GM19324 (cell line): ENCODE measurements around the gene NCBP2L.
"Not testable (repeated sequence)": the region's sequence is repeated elsewhere in the genome, so short reads cannot be mapped to it uniquely, and the experiment has no call there.

ENCODE experiments used
- ATAC-seq: cut with Tn5 transposase; IDR thresholded peaks from one replicate; pipeline ENCODE4 v1.9.1; 2021; ENCODE audit warnings: mild to moderate bottlenecking, moderate library complexity; ENCODE audit not compliant: unreplicated experiment, low FRiP score

Gene NCBP2L

DNA sequence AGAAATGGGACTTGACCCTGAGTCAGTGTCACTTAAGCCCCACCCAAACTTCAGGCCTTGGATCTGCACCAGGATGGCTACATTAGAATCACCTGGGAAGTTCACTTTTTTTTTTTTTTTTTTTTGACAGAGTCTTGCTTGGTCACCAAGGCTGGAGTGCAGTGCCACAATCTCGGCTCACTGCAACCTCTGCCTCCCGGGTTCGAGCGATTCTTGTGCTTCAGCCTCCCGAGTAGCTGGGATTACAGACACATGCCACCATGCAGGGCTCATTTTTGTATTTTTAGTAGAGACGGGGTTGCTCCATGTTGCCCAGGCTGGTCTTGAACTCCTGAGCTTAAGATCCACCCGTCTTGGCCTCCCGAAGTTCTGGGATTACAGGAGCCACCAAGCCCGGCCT, 3.0 kb downstream of the NCBP2L start:
- ATAC-seq: no peak

DNA sequence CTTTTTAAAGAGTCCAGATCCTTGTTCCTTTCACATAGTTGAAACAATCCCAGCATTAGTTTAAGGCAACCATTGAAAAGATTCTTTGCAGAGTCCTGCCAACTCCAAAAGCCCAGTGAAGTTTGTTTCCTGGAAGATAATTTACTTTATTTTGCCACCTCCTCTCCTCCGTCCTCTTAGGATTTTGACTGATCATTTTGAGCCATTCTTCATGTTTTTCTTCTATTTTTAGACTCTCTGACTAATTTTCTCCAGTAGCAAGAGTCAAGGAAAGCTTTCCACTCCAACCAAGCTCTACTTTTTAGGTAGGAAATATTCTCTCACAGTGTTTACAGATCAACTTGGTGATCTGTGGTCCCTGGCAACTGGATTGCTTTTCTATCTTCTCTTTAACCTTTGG, 10.3 kb downstream of the NCBP2L start:
- ATAC-seq: no peak

DNA sequence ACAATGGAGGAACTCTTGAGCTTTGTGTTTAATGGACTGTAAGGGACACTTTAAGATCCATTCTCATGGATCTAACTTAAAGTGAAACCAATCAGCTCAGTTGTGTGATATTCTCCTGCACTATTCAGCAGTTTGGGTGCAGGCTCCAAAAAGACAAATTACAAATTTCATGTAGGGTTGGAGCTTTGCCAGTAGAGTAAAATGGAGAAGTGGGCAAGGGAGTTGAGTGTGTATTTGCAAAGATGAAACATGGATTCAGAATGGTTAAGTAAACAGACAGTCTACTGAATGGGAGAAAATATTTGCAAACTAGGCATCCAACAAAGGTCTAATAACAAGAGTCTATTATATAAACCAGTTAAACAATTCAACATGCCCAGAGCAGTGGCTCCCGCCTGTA, 26.9 kb downstream of the NCBP2L start:
- ATAC-seq: no peak

DNA sequence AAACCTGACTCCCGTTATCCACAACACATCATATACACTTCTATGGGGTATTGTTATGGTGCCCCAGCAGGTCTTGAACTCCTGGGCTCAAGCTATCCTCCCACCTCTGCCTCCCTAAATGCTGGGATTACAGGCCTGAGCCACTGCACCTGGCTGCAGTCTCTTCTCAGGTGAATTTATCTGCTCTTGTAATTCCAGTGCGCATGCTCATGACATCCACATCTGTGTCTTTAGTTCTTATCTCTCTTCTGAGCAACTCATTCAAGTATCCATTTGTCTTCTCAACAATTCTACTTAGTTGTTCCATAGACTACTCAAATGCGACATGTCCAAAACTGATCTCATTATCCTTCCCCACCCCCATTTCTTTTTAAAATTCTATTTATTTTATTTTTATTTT, 27.6 kb downstream of the NCBP2L start:
- ATAC-seq: no peak

DNA sequence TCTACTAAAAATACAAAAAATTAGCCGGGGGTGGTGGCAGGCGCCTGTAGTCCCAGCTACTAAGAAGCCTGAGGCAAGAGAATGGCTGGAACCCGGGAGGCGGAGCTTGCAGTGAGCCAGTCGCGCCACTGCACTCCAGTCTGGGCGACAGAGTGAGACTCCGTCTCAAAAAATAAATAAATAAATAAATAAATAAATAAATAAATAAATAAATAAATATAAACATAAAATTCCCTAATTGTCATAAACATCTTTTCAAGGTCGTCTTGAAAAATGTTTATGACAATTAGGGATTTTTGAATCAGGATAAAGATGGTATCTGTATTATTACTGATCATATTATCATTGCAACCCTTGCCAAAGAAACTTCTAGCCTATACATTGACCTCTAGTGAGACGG, 32.5 kb downstream of the NCBP2L start:
- ATAC-seq: not testable (repeated sequence)

DNA sequence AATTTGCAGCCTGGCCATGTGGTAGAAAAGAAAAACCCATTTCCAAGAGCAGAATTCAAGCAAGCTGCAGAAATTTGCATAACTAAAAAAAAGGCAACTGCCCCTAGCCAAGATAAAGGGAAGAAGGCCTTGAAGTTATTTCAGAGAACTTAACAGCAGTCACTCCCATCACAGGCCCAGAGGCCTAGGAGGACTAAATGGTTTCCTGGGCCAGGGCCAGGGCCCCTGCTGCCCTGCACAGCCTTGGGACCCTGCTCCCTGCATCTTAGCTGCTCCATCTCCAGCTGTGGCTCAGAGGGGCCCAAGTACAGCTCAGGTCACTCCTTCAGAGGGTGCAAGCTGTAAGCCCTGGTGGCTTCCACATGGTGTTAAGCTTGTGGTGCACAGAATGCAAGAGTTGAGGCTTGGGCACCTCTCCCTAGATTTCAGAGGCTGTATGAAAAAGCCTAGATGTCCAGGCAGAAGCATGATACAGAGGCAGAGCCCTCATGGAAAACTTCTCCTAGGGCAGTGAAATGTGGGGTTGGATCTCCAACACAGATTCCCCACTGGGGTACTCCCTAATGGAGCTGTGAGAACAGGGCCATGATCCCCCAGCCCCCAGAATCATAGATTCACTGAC, 41.5 kb downstream of the NCBP2L start:
- no peak for ATAC-seq

DNA sequence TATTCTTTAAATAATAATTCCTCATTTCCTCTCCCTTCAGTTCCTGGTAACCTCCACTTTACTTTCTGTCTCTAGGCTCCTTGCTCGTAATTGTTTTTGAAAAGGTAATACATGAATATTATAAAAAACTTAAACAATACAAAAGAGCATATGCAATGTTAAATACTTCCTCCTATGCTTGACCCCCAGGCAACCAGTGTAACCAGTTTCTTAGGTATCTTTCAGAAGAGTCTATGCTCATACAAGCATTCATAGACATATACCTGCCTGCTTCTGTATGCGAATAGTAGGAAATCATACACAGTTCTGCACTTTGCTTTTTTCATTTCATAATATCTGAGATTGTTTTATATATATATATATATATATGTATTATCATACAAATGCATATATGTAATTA, 45.5 kb downstream of the NCBP2L start:
- no peak for ATAC-seq

DNA sequence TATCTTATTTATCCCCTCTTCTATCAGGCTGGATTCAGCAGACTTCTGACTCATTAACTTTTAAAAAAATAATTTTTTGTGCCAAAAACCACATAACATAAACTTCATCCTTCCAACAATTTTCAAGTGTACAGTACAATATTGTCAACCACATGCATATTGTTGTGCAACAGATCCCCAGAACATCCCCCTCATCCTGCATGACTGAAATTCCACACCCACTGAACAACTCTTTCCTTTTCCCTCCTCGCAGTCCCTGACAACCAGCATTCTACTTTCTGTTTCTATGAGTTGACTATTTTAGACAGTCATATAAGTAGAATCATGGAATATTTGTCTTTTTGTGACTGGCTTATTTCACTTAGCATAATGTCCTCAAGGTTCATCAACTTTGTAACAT, 45.9 kb downstream of the NCBP2L start:
- no peak for ATAC-seq

DNA sequence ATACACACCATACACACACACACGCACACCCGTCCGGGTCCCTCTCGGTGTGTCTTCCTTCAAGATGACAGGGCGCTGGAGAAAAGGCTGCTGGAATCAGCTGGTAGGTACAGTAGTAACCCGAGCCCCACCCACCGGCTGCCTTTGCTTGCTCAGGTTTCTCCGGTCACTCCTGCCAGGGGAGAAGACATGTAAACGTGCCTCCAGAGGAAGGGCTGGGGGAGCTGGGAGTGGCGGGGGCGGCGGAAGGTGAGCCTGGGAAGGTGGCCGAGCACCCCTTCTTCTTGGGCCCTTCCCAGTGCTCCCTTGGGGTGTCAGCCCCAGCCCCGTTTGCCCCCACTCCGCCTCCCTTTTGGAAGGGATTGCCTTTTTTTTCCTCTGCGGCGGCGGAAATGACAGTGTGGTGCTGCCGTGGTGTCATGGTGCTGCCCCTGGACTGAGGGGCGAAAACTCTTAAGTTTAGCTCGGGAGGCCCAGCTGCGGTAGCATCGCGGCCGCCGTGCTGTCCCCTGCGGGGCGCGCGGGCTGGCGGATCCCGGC, 48.2 kb downstream of the NCBP2L start, which contains the start of gene MID2:
Gene MID2 (plus strand): TSS at position 169 of the 540 bp plus-strand sequence. CDS start 561 bp downstream, outside the sequence.
- peak; percentile 40 for ATAC-seq

DNA sequence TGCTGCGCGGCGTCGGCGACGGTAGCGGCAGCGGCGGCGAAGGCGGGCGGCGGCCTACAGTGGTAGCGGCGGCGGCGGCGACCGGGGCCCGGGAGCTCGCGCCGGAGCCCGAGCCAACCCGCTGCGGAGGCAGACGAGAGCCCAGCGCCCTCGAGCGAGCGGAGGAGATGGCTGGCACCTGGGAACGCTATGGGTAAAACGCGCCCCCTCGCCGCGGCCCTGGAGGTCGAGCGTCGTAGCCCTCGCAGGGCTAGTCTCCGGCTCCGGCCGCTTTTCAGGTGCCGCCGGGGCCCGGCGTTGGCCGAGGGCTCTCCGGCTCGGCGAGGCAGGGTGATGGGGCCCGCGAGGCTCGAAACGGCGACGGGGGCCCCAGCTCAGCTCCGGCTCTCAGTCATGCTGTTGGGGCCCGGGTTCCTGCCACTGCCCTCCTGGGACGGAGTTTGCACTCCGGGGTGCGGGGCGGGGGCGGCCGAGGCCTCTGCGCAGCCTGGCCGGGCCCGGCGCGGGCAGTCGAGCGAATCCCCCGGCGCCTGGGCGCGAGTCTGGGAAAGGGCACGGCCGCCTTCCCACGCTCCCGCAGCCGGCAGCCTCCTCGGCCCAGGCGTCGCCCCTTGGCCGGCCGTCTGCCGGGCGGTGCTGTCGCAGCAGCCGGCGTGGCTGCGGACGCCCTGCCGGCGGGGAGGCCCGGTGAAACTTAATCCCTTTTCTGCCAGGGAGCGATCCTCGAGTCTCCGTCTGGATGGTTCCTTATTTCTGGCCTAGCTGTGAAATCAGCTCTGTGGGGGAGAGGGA, 48.9 kb downstream of the NCBP2L start:
- peak; percentile 71 for ATAC-seq

DNA sequence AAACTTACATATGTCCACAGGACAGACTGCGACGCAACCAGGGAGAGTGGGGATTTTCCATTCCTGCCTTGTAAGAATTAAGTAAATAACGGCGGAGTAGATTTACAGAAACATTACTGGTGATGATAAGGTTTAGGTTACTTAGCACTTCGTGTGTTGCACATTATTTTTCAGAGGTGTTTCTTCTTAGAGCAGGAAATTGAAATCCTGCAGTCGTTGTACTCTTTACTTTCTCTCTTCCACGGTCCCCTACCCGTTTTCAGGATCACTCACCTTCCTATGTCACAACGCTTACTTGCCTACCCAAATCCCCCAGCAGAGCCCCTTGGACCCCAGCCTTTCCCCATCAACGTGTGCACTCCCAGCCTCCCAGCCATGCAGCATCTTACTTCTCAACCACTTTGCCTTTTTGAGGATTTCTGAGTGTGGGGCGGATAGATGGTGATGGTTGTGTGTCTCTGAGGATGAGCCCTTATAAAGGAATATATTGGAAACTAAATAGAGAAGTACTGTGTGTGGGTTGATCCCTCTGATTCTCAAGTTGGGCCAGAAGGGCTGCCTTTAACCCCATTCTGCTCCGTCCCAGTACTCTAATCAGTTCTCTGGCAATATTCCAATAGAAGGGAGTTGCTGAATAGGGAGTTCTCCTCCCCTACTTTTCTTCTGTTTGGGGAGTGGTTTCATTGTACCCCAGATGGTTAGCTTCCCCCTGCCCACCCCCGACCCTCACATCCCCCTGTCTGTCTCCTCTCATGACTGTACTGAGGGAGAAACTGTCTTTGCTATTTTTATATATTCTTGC, 49.7 kb downstream of the NCBP2L start:
- ATAC-seq: no peak

DNA sequence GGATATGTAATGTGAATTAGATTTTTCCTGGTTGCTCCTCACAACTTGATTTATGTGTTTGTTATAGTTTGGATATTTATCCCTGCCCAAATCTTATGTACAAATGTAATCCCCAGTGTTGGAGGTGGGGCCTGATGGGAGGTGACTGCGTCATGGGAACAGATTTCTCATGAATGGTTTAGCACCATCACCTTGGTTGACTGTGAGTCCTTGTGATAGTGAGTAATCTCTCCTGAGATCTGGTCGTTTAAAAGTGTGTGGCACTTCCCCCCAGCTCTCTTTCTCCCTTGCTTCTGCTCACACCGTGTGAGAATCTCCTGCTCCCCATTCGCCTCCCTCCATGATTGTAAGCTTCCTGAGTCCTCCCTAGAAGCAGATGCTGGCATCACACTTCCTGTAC, 50.3 kb downstream of the NCBP2L start:
- ATAC-seq: no peak

DNA sequence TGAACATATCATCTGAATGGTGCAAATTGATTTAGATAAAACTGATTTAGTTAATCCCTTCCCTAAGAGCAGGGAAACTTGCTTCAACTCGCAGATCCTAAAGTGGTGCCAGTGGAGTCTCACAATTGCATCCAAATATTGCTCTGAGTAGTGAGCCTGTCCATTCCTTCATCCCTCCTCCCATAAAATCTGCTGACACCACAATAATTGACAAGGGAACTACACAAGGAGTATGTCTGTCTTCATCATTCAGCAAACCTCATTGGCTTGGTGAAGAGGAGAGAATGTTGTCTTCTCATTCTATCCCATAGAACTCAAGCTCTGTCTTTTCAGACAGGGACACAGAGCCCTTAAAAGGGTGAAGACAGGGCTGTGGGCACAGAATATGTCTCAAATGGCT, 52.3 kb downstream of the NCBP2L start:
- ATAC-seq: no peak

DNA sequence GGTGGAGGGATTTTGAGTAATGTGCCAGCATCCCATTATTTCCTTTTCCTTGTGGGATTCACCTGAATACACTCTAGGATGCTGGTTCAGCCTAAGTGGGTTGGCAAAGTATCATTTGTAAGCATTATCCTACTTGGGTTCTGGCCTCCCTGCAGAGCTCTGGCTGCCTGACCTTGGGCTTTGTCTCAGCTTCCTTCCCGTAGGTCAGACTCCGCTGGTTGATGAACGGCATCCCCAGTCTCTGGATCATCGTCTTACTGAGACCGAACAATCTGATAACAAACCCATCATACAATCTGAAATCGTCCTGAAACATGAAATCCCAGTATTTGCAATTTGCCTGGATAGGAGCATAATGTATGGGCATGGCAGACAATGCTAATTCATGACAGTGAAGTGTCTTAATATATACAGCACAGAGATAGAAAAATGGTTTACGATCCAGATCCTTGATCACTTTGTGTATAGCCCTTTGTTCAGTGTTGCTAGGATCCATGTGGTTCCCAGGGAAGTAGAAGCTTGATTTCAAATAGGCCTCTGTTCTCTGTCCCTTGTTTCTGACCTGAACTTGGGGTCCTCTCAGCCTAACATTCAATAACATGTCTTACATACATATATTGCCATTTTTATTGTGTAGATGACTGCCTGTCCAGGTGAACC, 53.7 kb downstream of the NCBP2L start:
- no peak for ATAC-seq

DNA sequence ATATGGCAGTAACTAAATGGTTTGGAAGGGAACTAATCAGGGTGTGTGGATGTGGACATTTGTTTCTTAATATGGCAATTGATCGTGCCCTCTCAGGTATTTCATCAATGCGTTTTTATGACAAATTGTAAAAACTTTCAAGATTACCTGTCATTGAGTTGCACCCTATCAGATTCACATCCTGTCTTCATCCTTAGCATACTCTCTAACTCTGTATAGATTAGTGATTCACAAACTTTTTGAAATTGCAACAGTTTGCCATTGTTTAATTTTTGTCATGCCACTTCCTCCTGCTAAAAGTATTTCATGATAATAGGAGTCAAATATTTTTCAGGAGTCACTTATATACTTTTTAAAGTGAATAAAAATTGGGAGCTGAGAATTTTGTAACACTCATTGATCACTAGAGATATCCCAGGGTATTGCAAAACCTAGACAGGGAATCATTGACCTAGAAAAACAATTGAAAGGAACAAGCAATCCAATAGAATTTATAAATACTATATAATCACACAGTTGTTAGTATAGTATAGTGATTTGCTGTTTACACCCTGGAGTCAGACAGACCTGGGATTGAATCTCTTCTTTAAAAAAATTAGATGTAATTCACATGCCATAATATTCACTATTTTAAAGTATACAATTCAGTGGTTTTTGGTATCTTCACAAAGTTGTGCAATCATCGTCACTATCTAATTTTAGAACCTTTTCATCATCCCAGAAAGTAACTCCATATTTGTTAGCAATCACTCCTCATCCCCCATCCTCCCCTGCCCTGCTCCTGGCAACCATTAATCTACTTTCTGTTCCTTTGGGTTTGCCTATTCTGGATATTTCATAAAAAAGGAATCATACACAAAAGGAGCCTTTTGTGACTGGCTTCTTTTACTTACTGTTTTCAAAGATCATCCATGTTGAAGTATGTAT, 57.0 kb downstream of the NCBP2L start:
- ATAC-seq: no peak

DNA sequence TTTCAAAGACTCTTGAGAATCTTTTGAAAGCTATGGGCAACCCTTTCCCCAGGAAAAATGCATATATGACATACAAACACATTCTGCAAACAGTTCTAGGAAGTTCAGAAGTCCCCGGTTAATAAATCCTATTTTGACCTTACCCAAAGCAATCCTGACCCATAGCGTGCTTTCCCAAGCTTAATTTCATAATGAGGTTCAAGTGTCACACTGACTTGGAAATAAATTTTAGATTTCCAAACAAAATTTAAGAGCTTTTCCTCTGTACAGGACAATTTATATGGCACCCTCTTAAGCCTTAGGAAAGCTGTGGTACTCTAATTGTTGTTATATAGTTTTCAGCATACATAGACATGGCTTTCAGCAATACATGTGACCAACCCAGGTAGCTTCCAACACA, 59.4 kb downstream of the NCBP2L start:
- no peak for ATAC-seq

DNA sequence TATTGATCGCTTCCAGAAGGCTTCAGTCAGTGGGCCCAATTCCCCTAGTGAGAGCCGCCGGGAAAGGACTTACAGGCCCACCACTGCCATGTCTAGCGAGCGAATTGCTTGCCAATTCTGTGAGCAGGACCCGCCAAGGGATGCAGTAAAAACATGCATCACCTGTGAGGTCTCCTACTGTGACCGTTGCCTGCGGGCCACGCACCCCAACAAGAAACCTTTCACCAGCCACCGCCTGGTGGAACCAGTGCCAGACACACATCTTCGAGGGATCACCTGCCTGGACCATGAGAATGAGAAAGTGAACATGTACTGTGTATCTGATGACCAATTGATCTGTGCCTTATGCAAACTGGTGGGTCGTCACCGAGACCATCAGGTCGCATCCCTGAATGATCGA, 63.4 kb downstream of the NCBP2L start:
- ATAC-seq: no peak

DNA sequence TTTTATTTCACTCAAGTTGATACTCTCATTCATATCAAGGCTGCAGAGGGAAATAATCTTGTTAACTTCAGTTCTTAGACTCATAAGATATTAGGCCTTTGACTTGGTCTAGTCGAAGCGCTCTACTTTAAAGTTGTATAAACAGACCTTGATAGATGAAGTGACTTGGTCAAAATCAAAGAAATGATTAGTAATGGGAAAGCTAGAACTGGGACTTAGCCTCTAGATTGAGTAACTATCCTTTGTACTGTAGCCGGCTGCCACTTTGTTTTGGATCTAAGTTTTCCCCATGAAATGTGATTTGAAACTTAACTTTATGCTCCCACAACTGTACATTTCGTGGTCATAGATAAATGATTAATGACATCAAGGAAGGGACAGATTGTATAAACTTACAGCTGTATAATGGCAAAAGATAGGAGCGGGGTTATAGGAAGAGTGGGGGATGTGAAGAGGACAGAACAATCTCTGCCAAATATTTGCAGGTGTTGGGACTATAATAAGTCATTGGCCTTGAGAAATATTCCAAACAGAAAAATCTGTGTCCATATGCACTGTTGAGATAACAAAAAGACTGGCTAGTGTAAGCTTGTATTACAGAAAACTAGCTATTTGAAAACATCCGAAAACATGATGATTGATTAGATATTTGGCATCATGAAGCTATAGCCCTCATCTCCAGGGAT, 65.3 kb downstream of the NCBP2L start:
- no peak for ATAC-seq
